ENCODE measurements around the gene SIRT4.

Gene SIRT4

DNA sequence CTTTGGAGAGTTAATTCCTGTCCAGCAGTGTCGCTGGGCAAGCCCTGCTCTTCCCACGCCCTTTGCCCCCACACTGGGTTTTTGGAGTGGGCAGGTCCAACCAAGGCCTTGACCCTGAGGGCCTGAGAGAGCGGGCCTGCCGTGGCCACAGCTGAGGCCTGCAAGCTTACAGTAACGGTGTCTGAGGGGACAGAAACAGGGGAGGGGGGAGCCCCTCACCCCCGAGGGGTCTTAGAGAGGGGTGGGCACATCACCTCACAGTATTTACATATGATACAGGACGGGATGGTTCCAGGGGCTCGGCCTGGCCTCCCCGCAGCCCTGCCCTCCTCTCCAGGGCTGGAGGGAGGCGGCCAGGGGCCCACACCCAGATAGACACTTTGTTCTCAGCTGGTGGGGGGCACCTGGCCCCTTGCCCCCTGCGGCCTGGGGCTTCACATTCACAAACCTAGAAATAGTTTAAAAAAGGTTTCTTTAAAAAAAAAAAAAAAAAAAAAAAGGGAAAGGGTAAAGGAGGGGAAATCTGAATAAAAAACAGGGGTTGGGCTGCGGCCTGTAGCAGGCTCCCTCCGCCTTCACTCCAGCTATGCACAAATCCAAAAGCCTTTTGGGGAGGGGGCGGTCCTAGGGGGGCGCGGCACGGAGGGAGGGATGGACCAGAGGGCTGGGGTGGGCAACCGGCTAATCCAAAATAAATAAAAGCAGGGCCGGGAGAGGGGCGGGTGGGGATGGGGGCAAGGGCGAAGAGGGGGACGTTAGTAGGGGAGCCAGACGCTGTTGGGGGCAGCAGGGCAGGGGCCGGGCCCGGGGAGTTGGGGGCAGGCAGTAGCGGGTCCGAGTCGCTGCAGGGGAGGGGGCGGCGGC lies 40.3 kb downstream of the SIRT4 start:
- peaks cover 7% of the 10 kb centered on the region for H3K36me3 Mint-ChIP-seq
- no peak overlapping the region for H3K27ac Mint-ChIP-seq
- H3K9me3 Mint-ChIP-seq (ENCODE audit: low read depth) = peaks cover 8% of the 10 kb centered on the region
- no peak overlapping the region for H3K4me3 Mint-ChIP-seq
- no peaks in the 10 kb centered on the region for H3K4me1 Mint-ChIP-seq (ENCODE audit: low read depth)
- H3K27me3 Mint-ChIP-seq = no peaks in the 10 kb centered on the region

DNA sequence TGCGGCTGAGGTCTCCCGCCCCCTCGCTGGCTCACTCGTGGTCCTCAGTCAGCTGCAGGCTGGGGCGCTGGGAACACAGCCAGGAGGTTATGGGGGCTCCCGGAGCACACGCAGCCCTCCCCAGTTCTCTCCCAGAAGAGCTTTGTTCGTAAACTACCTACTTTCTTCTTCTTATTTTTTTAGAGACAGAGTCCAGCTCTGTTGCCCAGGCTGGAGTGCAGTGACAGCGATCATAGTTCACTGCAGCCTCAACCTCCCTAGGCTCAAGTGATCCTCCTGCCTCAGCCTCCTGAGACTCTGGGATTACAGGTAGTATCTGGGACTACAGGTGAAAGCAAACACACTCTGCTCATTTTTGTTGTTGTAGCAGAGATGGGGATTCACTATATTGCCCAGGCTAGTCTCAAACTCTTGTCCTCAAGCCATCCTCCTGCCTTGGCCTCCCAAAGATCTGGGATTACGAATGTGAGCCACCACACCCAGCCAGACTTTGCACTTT lies 41.0 kb downstream of the SIRT4 start:
- H3K36me3 Mint-ChIP-seq = peaks cover under 1% of the 10 kb centered on the region
- peaks cover under 1% of the 10 kb centered on the region for H3K9me3 Mint-ChIP-seq (ENCODE audit: low read depth)
- no peaks in the 10 kb centered on the region for H3K4me1 Mint-ChIP-seq (ENCODE audit: low read depth)
- H3K4me3 Mint-ChIP-seq = no peak overlapping the region
- no peak overlapping the region for H3K27ac Mint-ChIP-seq
- H3K27me3 Mint-ChIP-seq = no peaks in the 10 kb centered on the region

DNA sequence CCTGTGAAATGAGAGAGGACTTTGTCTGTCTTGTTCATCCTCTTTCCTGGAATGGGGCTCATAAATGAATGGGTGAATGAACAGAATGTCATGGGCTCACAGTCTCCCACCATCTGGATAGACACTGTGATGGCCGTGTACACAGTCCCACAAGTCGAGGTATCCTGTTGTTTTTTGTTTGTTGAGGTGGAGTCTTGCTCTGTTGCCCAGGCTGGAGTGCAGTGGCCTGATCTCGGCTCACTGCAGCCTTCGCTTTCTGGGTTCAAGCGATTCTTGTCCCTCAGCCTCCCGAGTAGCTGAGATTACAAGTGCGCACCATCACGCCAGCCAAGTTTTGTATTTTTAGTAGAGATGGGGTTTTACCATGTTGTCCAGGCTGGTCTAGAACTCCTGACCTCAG lies 41.6 kb downstream of the SIRT4 start:
- Mint-ChIP-seq H3K27ac (no peak overlapping the region), H3K27me3 (no peaks in the 10 kb centered on the region), H3K9me3 (ENCODE audit: low read depth) (no peaks in the 10 kb centered on the region), H3K4me3 (no peak overlapping the region), H3K4me1 (ENCODE audit: low read depth) (no peaks in the 10 kb centered on the region), H3K36me3 (no peaks in the 10 kb centered on the region)

DNA sequence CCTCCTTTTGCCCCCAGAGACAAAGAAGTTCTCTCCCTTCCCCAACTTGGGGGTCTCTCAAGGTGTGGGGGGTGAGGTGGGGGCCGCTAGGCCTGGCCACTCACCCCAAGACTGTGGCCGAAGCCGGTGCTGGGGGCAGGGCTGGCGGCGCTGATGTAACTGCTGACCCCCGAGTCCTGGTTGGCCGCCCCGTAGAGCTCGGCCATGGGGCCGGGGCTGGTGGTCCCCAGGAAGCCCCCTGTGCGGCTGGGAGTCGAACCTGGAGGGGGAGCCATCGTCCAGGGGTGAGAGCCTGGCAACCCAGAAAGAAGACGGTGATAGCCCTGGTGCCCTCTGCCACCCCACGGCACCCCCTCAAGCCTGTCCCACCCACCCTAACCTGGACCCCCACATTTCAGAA lies 43.9 kb downstream of the SIRT4 start:
- H3K4me3 Mint-ChIP-seq = no peak overlapping the region
- no peaks in the 10 kb centered on the region for H3K27me3 Mint-ChIP-seq
- no peaks in the 10 kb centered on the region for H3K36me3 Mint-ChIP-seq
- no peak overlapping the region for H3K27ac Mint-ChIP-seq
- no peaks in the 10 kb centered on the region for H3K4me1 Mint-ChIP-seq (ENCODE audit: low read depth)
- no peaks in the 10 kb centered on the region for H3K9me3 Mint-ChIP-seq (ENCODE audit: low read depth)

DNA sequence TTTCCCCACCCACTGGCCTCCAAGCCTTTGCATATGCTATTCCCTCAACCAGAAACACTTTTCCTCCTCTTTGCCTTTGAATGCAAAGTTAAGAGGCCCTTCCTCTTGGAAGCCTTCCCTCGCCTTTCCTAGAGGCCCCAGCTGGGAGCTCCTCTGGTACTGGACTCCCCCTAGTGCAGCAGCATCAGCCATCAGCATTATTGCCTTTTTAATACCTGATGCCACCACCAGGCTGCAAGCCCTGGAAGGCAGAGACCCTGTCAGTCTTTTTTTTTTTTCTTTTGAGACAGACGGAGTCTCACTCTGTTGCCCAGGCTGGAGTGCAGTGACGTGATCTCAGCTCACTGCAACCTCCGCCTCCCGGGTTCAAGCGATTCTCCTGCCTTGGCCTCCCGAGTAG lies 44.6 kb downstream of the SIRT4 start:
- no peaks in the 10 kb centered on the region for H3K36me3 Mint-ChIP-seq
- H3K9me3 Mint-ChIP-seq (ENCODE audit: low read depth) = no peaks in the 10 kb centered on the region
- no peaks in the 10 kb centered on the region for H3K4me1 Mint-ChIP-seq (ENCODE audit: low read depth)
- no peak overlapping the region for H3K4me3 Mint-ChIP-seq
- no peaks in the 10 kb centered on the region for H3K27me3 Mint-ChIP-seq
- H3K27ac Mint-ChIP-seq = no peak overlapping the region

DNA sequence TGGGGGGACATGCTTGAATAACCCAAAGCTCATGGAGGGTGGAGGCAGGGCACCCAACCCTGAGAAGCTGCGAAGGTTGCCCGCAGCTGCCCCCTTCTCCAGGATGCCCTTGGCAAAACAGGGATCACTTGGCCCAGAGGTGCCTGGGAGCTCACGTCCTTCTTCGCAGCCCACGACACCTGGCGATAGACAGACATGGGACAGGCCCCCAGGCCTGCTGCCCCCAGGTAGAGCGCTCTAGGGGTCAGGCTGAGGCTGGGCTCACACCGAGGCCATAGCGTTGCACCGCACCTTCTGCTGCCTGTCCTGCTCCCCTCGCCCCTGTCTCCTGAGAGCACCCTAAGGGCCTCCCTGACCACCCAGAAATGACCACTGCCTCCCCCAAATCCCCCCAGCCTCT lies 45.6 kb downstream of the SIRT4 start:
- H3K4me1 Mint-ChIP-seq (ENCODE audit: low read depth) = no peaks in the 10 kb centered on the region
- no peak overlapping the region for H3K4me3 Mint-ChIP-seq
- H3K36me3 Mint-ChIP-seq = no peaks in the 10 kb centered on the region
- H3K27ac Mint-ChIP-seq = no peak overlapping the region
- no peaks in the 10 kb centered on the region for H3K9me3 Mint-ChIP-seq (ENCODE audit: low read depth)
- H3K27me3 Mint-ChIP-seq = no peaks in the 10 kb centered on the region

DNA sequence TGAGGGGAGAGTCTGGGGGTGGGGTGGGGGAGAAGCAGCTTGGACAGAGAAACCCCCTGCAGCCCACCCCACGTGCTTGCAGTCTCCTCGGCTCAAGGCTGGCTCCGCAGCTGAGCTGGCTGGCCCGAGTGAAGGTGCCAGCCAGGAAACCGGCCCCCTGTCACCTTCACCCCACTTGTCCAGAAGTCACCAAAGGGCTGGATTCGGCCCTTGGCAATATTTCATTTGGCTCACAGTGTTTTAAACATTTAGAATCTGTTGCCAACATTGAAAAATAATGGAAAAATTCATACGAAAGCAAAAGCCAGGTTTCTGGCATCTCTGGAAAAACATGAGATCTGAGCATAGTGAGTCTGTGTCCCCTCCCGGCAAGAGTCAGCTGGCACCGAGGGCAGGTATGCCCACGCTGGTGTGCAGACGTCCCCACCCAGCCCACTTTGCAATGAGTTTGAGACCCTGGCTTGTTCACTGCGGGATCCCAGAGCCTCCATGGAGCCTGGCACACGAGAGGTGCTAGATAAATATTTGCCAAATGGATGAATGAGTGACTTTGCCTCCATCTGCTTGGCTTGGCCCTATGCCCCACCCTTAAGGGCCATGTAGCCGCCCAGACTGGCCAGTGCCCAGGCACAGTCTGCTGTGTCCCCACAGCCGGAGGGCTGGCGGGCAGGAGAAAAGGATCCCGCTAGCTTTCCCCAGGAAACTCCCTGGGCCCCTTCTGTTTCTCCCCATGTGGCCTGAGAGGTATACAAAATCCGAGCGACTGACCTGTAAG lies 48.6 kb downstream of the SIRT4 start:
- H3K27ac Mint-ChIP-seq = no peak overlapping the region
- no peaks in the 10 kb centered on the region for H3K4me1 Mint-ChIP-seq (ENCODE audit: low read depth)
- no peaks in the 10 kb centered on the region for H3K9me3 Mint-ChIP-seq (ENCODE audit: low read depth)
- H3K27me3 Mint-ChIP-seq = no peaks in the 10 kb centered on the region
- no peaks in the 10 kb centered on the region for H3K36me3 Mint-ChIP-seq
- no peak overlapping the region for H3K4me3 Mint-ChIP-seq

DNA sequence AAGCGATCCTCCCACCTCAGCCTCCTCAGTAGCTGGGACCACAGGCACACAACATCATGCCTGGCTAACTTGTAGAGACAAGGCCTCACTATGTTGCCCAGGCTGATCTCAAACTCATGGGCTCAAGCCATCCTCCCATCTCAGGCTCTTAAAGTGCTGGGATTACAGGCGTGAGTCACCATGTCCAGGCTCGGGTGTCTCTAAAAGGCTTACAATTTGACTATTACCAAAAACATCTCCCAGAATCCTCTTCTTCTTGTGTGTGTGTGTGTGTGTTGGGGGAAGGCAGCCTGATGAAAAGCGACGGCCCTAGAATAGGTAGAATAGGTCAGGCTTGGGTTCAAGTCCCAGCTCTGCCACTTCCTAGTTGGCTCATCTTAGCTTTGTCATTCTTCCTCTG lies 50.0 kb downstream of the SIRT4 start:
- Mint-ChIP-seq H3K4me3 (no peak overlapping the region), H3K36me3 (no peaks in the 10 kb centered on the region), H3K27me3 (no peaks in the 10 kb centered on the region), H3K9me3 (ENCODE audit: low read depth) (no peaks in the 10 kb centered on the region), H3K27ac (no peak overlapping the region), H3K4me1 (ENCODE audit: low read depth) (peaks cover 3% of the 10 kb centered on the region)

DNA sequence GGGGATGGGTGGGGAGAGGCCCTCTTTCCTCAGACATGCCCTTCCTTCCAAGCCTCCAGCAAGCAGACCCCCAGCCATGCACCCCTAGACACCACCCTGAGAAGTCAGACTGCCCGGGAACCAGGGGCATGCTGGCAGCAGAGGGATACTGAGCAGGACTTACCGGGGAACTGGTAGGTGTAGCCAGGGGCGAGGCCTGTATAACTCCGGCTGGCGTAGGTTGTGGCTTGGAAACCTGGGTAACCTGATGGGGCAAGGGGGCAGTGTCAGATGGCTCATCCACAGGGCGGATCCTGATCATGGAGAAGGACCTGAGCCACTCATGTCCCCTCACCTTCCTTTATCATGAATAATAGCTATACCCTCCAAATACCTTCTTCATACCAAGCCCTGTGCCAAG lies 51.0 kb downstream of the SIRT4 start:
- H3K27me3 Mint-ChIP-seq = peaks cover 6% of the 10 kb centered on the region
- H3K4me1 Mint-ChIP-seq (ENCODE audit: low read depth) = peaks cover 5% of the 10 kb centered on the region
- H3K36me3 Mint-ChIP-seq = no peaks in the 10 kb centered on the region
- H3K27ac Mint-ChIP-seq = no peak overlapping the region
- H3K9me3 Mint-ChIP-seq (ENCODE audit: low read depth) = no peaks in the 10 kb centered on the region
- H3K4me3 Mint-ChIP-seq = no peak overlapping the region

DNA sequence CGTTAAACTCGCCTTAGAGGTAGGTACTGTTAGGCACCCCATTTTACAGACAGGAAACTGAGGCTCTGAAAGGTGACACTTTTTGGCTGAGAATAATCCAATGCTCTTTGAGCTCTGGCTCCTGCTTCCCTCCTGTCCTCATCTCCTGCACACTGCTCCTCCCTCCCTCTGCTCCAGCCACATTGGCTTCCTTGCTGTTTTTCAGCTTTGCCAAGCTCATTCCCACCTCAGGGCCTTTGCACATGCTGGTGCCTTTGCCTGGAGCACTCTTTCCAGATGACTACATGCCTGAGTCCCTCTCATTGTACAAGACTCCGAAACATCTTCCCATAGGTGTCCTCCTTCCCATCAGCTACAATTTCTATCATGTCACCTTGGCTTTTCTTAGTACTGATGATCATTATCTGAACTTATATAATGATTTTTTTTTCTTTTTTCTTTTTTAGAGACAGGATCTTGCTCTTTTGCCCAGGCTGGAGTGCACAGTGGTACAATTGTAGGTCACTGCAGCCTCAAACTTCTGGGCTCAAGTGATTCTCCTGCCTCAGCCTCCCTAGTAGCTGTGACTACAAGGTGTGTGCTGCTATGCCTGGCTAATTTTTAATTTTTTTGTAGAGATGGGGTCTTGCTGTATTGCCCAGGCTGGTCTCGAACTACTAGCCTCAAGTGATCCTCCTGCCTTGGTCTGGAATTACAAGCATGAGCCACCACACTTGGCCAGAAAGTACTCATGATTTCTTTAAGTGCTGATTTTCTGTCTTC lies 51.6 kb downstream of the SIRT4 start:
- no peak overlapping the region for H3K4me3 Mint-ChIP-seq
- no peak overlapping the region for H3K27ac Mint-ChIP-seq
- peaks cover 5% of the 10 kb centered on the region for H3K4me1 Mint-ChIP-seq (ENCODE audit: low read depth)
- no peaks in the 10 kb centered on the region for H3K9me3 Mint-ChIP-seq (ENCODE audit: low read depth)
- peaks cover 6% of the 10 kb centered on the region for H3K27me3 Mint-ChIP-seq
- no peaks in the 10 kb centered on the region for H3K36me3 Mint-ChIP-seq

DNA sequence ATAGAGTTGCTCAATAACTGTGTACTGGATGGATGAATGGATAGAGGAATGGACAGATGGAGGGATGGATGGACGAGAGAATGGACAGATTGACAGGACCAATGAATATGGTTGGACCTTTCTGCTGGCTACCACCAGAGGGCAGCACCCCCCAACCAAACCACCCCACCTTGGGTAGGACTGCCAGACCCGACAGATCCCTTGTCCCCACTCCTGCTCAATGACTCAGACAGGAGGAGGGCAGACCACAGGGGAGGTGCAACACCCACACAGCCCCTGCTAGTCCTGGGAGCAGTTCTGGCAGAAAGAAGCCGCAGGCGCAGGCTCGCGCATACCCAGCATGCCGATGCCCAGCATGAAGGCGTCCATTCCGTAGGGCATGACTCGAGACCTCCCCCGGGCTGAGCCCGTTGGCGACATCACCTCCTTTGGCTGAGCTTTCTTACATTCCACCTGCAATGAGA lies 54.5 kb downstream of the SIRT4 start:
- H3K4me3 Mint-ChIP-seq = no peak overlapping the region
- H3K27ac Mint-ChIP-seq = no peak overlapping the region

DNA sequence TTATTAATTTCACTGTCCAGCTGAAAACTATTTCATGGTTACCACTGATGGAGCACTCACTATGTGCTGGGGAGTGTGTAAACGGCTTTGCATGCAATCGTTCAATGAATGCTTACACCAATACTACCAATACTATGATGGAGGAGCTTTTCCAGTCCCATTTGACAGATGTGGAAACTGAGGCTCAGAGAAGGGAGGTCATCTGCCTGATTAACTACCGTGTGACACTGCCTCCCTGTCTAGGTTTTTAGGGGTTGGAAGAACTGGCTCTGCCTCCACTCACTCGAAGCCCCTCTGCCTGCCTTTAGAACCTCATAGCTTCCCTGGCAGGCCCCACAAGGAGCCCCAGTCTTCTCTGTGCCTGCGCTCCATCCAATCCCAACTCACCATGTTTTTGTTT lies 55.0 kb downstream of the SIRT4 start:
- Mint-ChIP-seq H3K9me3 (ENCODE audit: low read depth) (no peaks in the 10 kb centered on the region), H3K4me3 (no peak overlapping the region), H3K4me1 (ENCODE audit: low read depth) (peaks cover 6% of the 10 kb centered on the region), H3K27me3 (peaks cover 16% of the 10 kb centered on the region), H3K27ac (no peak overlapping the region), H3K36me3 (no peaks in the 10 kb centered on the region)

More for the DNA sequence above, 54.5 kb downstream of the SIRT4 start:
- no peaks in the 10 kb centered on the region for H3K9me3 Mint-ChIP-seq (ENCODE audit: low read depth)
- H3K36me3 Mint-ChIP-seq = no peaks in the 10 kb centered on the region
- peaks cover 15% of the 10 kb centered on the region for H3K27me3 Mint-ChIP-seq
- peaks cover 5% of the 10 kb centered on the region for H3K4me1 Mint-ChIP-seq (ENCODE audit: low read depth)

DNA sequence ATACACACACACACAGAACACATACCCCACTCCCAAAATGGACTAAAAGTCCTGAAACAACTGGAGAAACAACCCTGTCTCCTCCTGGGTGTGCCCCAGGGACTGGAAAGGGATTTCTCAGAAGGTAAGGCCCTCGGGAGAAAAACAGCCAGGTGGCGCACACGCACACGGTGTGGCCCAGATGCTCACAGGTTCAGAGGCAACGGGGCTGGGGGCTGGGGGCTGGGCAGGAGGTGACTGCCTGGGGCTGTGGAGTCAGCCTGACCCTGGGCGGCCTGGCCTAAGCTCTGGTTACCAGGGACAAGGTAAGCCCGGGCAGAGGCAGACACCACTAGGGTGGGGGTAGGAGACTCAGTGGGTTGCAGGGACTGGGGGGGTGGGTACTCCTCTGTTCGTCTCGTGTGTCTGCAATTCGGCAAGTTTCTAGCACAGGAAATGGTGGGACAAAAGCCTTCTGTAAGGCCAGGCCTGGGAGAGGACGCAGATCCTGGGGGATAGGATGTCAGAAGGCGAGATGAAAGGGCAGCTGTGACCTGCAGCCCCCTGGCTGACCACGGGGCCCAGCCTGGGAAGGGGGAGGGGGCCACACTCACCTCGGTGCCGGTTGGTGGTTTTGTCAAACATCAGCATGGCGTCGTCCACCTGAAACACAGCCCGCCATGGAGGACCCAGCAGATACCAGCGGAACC lies 56.4 kb downstream of the SIRT4 start:
- Mint-ChIP-seq H3K4me3 (no peak overlapping the region), H3K27ac (no peak overlapping the region), H3K9me3 (ENCODE audit: low read depth) (no peaks in the 10 kb centered on the region), H3K27me3 (peaks cover 26% of the 10 kb centered on the region), H3K36me3 (no peaks in the 10 kb centered on the region), H3K4me1 (ENCODE audit: low read depth) (peaks cover 9% of the 10 kb centered on the region)

DNA sequence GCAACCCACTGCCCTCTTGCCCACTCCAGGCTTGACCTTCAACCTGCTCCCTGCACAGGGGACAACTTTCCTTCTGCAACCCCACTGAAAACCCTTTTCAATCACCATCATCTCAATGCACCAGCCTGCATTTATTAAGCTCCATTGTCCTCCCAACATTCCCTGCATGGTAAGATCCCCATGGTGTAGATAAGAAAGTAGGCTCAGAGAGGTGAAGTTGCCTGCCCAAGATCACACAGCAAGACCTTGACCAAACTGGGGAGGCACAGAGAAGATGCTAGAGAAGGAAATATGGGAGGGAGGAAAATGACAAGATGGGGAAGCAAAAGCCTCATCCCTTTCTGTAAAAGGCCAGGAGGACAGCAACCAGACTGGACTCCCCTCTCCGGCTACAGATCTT lies 57.0 kb downstream of the SIRT4 start:
- Mint-ChIP-seq H3K4me3 (no peak overlapping the region), H3K27ac (no peak overlapping the region), H3K36me3 (no peaks in the 10 kb centered on the region), H3K4me1 (ENCODE audit: low read depth) (peaks cover 9% of the 10 kb centered on the region), H3K27me3 (peaks cover 30% of the 10 kb centered on the region), H3K9me3 (ENCODE audit: low read depth) (no peaks in the 10 kb centered on the region)
